BLaER1 treated with 17β-estradiol and CSF1 and Interleukin-3, amounts not matched to agents 10 nM and 100 nM (cell line): Measurements from ENCODE around the gene GPATCH8.
"Not testable (repeated sequence)": the region's sequence is repeated elsewhere in the genome, so short reads cannot be mapped to it uniquely, and the experiment has no call there.

Experiments
- H3K27ac ChIP-seq, 11 experiments: shearing (Covaris generic); formaldehyde crosslinking; 2 replicates each; pipeline ENCODE4 v1.8.1; 2022
- H3K27me3 ChIP-seq, 11 experiments: shearing (Covaris generic); formaldehyde crosslinking; 2 replicates each; pipeline ENCODE4 v1.8.1; 2022
- H3K36me3 ChIP-seq, 11 experiments: shearing (Covaris generic); formaldehyde crosslinking; 2 replicates each; pipeline ENCODE4 v1.8.1; 2022
- H3K4me1 ChIP-seq, 10 experiments: shearing (Covaris generic); formaldehyde crosslinking; 2 replicates each; pipeline ENCODE4 v1.8.1; 2022
- H3K4me2 ChIP-seq, 11 experiments: shearing (Covaris generic); formaldehyde crosslinking; 2 replicates each; pipeline ENCODE4 v1.8.1; 2022
- H3K4me3 ChIP-seq, 10 experiments: shearing (Covaris generic); formaldehyde crosslinking; 2 replicates each; pipeline ENCODE4 v1.8.1; 2022
- H3K9ac ChIP-seq, 11 experiments: shearing (Covaris generic); formaldehyde crosslinking; 2 replicates each; pipeline ENCODE4 v1.8.1; 2022
- H3K9me3 ChIP-seq, 11 experiments: shearing (Covaris generic); formaldehyde crosslinking; replicated peaks in 1 of 11; 2 replicates each; pipeline ENCODE4 v1.8.1; 2022
- H4K20me1 ChIP-seq, 11 experiments: shearing (Covaris generic); formaldehyde crosslinking; 2 replicates each; pipeline ENCODE4 v1.8.1; 2022
- Cebpa-rat ChIP-seq, 11 experiments: shearing (Covaris generic); IDR thresholded peaks; 2 replicates each; pipeline ENCODE4 v1.8.1; 2022

Gene GPATCH8

GRCh38 chr17:44543213-44543904 lies 40.2 kb upstream of the GPATCH8 start:
- peak overlapping the region; percentile 49 to 91 (median 77) for H3K4me2 ChIP-seq

GRCh38 chr17:44541884-44542581 lies 38.8 kb upstream of the GPATCH8 start:
- Histone ChIP-seq H3K4me3 (no peak overlapping the region), H3K4me2 (peak overlapping the region; percentile 49 to 91 (median 77); a peak in 21 of 22 replicates), H3K27ac (peak overlapping the region in 8 of 11 experiments; percentile 49 to 71 (median 65); a peak in 15 of 22 replicates), H3K36me3 (no peaks in the 10 kb centered on the region), H3K9me3 (peaks cover 0 to 14% (median 0%) of the 10 kb centered on the region in 11 experiments; a peak in 5 of 22 replicates), H3K9ac (peak overlapping the region in 7 of 11 experiments; percentile 19 to 62 (median 39); a peak in 9 of 22 replicates), H3K27me3 (no peaks in the 10 kb centered on the region), H3K4me1 (peaks cover 32 to 79% (median 43%) of the 10 kb centered on the region in 10 experiments), H4K20me1 (no peaks in the 10 kb centered on the region)
- no peak for TF ChIP-seq Cebpa-rat (IDR thresholded peaks at IDR 0.05)

More at GRCh38 chr17:44543213-44543904, 40.2 kb upstream of the GPATCH8 start:
- Histone ChIP-seq H3K9me3 (peaks cover 0 to 9% (median 0%) of the 10 kb centered on the region in 11 experiments; a peak in 4 of 22 replicates), H3K27ac (peak overlapping the region in 9 of 11 experiments; percentile 4 to 69 (median 39); a peak in 15 of 22 replicates), H3K27me3 (no peaks in the 10 kb centered on the region), H3K9ac (no peak overlapping the region; a peak in 1 of 22 replicates), H3K4me1 (peaks cover 45 to 82% (median 52%) of the 10 kb centered on the region in 10 experiments), H3K4me3 (no peak overlapping the region), H3K36me3 (no peaks in the 10 kb centered on the region), H4K20me1 (no peaks in the 10 kb centered on the region)
- TF ChIP-seq Cebpa-rat (IDR thresholded peaks at IDR 0.05): no peak

- TF ChIP-seq Cebpa-rat (IDR thresholded peaks at IDR 0.05): no peak
- Histone ChIP-seq H3K4me3 (no peak overlapping the region), H3K27me3 (no peaks in the 10 kb centered on the region), H3K4me2 (no peak overlapping the region), H3K9ac (no peak overlapping the region), H3K36me3 (no peaks in the 10 kb centered on the region), H3K9me3 (peaks cover 0 to 8% (median 0%) of the 10 kb centered on the region in 11 experiments; a peak in 5 of 22 replicates), H4K20me1 (no peaks in the 10 kb centered on the region), H3K27ac (no peak overlapping the region), H3K4me1 (peaks cover 45 to 79% (median 47%) of the 10 kb centered on the region in 10 experiments)
Measured at GRCh38 chr17:44540246-44541084, 37.3 kb upstream of the GPATCH8 start.

- Histone ChIP-seq H3K4me2 (no peak overlapping the region), H3K9me3 (peaks cover 0 to 8% (median 0%) of the 10 kb centered on the region in 11 experiments; a peak in 5 of 22 replicates), H3K4me1 (peaks cover 46 to 79% (median 47%) of the 10 kb centered on the region in 10 experiments), H3K9ac (no peak overlapping the region), H3K36me3 (no peaks in the 10 kb centered on the region), H3K27ac (peak overlapping the region in 1 of 11 experiments; percentile 6; a peak in 1 of 22 replicates), H4K20me1 (no peaks in the 10 kb centered on the region), H3K27me3 (no peaks in the 10 kb centered on the region), H3K4me3 (no peak overlapping the region)
- TF ChIP-seq Cebpa-rat (IDR thresholded peaks at IDR 0.05): no peak
Measured at GRCh38 chr17:44539673-44540072, 36.5 kb upstream of the GPATCH8 start.

GRCh38 chr17:44537922-44538321 lies 34.7 kb upstream of the GPATCH8 start:
- not testable (repeated sequence) for H3K9me3 ChIP-seq, H3K36me3 ChIP-seq, H3K27me3 ChIP-seq, H3K9ac ChIP-seq, H4K20me1 ChIP-seq, H3K27ac ChIP-seq, H3K4me3 ChIP-seq
- Histone ChIP-seq H3K4me2 (peak overlapping the region in 2 of 11 experiments; percentile 79 to 99; a peak in 1 of 22 replicates), H3K4me1 (peaks cover 38 to 76% (median 43%) of the 10 kb centered on the region in 10 experiments)

- H3K4me3 ChIP-seq: peak overlapping the region in 4 of 10 experiments; percentile 27 to 37 (median 30); a peak in 7 of 20 replicates
- peak overlapping the region; percentile 7 to 85 (median 58); a peak in 19 of 22 replicates for H3K9ac ChIP-seq
- H3K27ac ChIP-seq: peak overlapping the region; percentile 22 to 92 (median 63); a peak in 20 of 22 replicates
- H3K27me3 ChIP-seq: no peaks in the 10 kb centered on the region
- peaks cover 0 to 8% (median 0%) of the 10 kb centered on the region in 11 experiments; a peak in 5 of 22 replicates for H3K9me3 ChIP-seq
- peak overlapping the region; percentile 55 to 99 (median 77) for H3K4me2 ChIP-seq
- H3K36me3 ChIP-seq: no peaks in the 10 kb centered on the region
- H3K4me1 ChIP-seq: peaks cover 22 to 64% (median 27%) of the 10 kb centered on the region in 10 experiments
- H4K20me1 ChIP-seq: no peaks in the 10 kb centered on the region
- no peak for TF ChIP-seq Cebpa-rat (IDR thresholded peaks at IDR 0.05)
Measured at GRCh38 chr17:44536090-44536953, 33.1 kb upstream of the GPATCH8 start.

GRCh38 chr17:44533533-44534246 lies 30.5 kb upstream of the GPATCH8 start:
- peaks cover 22 to 72% (median 27%) of the 10 kb centered on the region in 10 experiments for H3K4me1 ChIP-seq
- H3K27ac ChIP-seq: peak overlapping the region in 10 of 11 experiments; percentile 13 to 56 (median 37); a peak in 17 of 22 replicates
- H3K4me2 ChIP-seq: peak overlapping the region; percentile 7 to 99 (median 47); a peak in 17 of 22 replicates

More at GRCh38 chr17:44533533-44534246, 30.5 kb upstream of the GPATCH8 start:
- no peaks in the 10 kb centered on the region for H3K27me3 ChIP-seq
- peaks cover 0 to 8% (median 0%) of the 10 kb centered on the region in 11 experiments; a peak in 5 of 22 replicates for H3K9me3 ChIP-seq
- H3K4me3 ChIP-seq: no peak overlapping the region
- no peaks in the 10 kb centered on the region for H3K36me3 ChIP-seq
- TF ChIP-seq Cebpa-rat (IDR thresholded peaks at IDR 0.05): no peak
- peak overlapping the region in 10 of 11 experiments; percentile 14 to 60 (median 51); a peak in 16 of 22 replicates for H3K9ac ChIP-seq
- H4K20me1 ChIP-seq: no peaks in the 10 kb centered on the region
